Stimulated activated CD4-positive, alpha-beta T cell treated with anti-CD3 and anti-CD28 coated beads, Interleukin-1b, Interleukin-23, amount 100 ng/mL, for 1 hour (primary cell): ENCODE data around the gene AKAP13.

Source experiments
- DNase-seq, 2 donors: peaks; one replicate each; pipeline ENCODE4 v3.0.0-alpha.2; 2020; ENCODE audit warnings: low read depth in 2 of 2

AKAP13 gene

DNA sequence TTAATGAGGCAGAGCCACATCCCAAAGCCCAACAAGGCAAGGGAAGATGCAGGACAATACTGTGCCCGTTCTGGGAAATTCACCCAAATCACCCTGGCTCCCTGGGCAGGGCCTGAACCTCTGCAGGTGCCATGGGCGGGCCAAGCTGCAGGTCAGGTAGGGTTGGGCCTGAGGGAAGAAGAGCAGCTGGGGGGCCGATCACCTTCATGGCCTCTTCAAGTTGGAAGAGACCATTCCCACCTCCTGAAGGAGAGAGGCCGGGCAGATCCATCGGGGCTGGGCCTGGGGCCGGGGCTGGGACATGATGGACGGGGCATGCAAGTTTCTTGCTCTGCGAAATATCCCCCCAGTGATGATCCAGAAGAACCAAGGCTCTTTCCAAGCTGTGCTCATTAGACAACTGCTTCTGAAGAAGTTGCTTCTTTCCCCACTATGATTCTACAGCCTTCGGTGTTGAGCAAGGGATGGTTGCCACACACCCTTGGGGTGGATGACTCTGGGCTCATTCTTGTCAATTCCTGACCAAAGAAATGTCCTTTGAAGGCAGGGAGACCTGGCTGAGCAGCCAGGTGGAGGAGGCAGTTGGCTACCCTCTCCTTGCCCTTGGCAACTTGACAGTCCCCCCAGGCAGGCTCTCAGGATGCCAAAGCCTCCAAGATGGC lies 376.1 kb downstream of the AKAP13 start:
- DNase-seq = no peak

DNA sequence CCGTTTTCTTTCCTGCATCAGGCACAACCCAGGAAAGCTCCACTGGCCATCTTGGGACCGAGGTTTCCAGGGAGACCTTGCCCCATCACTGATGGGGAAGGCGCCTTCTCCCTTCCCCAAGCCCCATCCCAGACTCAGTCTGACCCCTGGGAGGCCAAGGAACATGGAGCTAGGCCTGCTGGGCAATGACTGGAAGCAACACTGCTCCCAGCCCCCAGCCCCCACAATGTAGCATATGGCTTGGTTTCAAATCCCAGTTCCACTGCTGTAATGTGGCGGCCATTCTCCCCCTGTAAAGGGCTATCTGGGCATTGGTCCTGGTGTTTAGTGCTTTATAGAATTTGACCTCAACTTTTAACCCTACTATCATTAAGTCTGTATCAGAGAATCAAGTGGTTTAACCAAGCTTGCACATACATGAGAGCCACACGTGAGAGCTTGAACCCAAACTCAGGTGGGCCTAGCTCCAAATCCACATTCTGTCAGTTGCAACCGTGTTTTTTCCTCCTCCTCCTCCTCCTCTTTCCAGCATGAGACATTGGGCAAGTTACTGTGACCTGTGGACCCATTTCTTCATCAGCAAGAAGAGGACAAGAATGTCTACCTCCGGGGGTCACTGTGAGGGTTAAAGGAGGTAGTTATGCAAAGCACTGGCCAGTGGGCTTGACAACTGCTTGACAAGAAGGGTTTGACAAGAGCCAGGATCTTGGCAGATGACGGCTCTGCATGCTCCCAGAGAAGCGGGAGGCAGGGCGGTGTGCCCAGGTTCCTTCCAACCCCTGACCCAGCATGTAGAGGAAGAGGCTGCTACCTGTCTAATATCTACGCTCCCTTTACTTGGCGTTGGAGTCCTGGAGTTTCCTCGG lies 376.9 kb downstream of the AKAP13 start:
- no peak for DNase-seq

DNA sequence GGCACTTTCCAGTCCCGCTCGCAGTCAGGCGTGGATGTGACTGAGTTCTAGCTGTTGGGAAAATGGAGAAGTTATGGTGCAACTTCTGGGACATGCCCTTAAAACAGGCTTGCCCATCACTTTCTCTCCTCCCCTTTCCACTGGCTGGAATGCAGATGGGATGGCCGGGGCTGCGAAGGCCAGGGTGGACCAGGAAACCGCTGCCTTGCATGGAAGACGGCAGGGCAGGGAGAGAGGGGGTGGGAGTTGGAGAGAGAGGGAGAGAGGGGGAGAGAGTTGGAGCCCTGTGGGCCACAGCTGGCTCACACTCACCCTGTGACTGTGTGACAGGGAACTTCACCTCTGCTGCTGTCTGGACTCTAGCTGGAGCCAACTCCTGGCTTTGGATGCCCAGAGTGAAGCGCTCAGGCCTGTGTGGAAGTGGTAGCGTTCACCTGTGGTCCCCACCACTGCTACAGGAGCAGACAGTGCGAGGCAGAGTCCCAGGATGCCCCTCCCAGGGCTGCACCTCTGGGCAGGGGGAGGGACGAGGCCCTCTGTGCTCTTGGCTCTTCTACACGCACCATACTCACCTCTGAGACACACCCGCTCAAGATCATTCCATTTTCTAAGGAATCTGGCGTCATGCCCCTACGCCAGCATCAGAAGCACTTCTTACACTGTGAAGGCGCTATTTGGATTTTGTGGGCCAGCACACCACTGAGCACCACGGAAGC lies 377.7 kb downstream of the AKAP13 start:
- no peak for DNase-seq

DNA sequence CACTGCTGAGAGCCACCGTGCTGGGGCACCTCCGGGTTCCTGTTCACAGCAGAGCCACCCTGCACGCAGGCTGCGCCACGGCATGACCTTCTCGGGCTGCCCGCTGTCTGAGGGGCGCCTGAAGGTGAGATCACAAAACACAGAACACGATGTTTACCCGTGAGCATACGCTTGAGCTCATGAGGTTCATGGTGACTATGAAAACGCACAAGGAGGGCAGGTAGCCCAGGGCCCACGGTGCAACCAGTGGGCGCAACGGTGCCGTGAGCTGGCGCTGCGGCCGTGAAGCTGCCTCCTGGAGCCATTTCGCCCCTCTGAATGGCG lies 378.2 kb downstream of the AKAP13 start:
- DNase-seq = no peak

GRCh38 chr15:85759376-85759775 lies 379.0 kb downstream of the AKAP13 start:
- DNase-seq = no peak

GRCh38 chr15:85760049-85760448 lies 379.6 kb downstream of the AKAP13 start:
- no peak for DNase-seq

GRCh38 chr15:85760531-85761371 lies 380.3 kb downstream of the AKAP13 start:
- no peak for DNase-seq

DNA sequence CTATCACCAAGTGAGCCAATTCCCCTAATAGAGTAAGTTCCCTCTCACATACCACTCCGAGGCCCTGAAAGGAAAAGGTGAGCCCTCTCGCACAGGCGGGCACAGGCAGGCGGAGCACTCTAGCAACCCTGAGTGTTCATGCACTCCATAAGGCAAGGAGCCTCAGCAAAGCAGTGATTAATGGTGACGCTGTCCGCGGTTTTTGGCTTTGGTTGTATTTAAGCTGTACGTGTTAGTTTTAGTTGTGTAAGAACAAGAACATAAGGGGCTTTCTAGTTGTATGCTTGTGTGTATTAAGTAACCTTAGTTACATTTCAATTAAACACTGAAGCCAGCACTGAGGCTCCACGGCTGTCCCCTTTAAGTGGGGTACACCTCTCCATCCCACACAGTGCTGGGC lies 381.2 kb downstream of the AKAP13 start:
- DNase-seq = no peak

GRCh38 chr15:85762039-85762755 lies 381.8 kb downstream of the AKAP13 start:
- no peak for DNase-seq

- no peak for DNase-seq
Measured at GRCh38 chr15:85762756-85763127, 382.3 kb downstream of the AKAP13 start.

GRCh38 chr15:85763157-85763556 lies 382.8 kb downstream of the AKAP13 start:
- DNase-seq = no peak

GRCh38 chr15:85763673-85764633 lies 383.6 kb downstream of the AKAP13 start:
- no peak for DNase-seq

DNA sequence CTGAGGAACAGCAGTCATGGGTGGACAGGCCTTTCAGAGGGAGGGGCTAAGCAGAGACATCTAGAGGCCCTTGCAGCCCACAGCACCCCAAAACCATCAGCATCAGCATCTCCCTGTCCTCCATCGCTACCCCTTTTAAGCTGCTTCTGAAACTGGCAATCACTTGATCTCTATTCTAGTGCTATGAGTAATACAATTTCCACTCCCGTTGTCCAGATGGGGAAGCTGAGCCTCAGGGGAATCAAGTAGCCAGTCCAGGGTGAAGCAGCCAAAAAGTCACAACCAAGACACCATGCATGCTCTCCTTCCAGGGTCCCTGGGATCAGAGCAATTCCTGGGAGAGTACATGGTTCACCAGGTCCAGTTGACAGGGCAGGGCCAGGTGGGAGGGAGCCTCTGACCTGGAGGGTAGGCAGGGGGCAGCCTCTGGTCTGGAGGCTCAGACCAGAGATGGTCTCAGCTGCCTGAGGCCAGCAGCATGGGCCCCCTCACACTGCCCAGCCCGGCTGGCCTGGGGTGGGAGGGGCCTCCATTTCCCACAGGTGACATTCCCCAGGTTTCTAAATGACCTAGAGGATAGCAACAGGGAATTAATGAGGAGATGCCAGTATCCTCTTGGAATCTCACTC lies 384.4 kb downstream of the AKAP13 start:
- no peak for DNase-seq

DNA sequence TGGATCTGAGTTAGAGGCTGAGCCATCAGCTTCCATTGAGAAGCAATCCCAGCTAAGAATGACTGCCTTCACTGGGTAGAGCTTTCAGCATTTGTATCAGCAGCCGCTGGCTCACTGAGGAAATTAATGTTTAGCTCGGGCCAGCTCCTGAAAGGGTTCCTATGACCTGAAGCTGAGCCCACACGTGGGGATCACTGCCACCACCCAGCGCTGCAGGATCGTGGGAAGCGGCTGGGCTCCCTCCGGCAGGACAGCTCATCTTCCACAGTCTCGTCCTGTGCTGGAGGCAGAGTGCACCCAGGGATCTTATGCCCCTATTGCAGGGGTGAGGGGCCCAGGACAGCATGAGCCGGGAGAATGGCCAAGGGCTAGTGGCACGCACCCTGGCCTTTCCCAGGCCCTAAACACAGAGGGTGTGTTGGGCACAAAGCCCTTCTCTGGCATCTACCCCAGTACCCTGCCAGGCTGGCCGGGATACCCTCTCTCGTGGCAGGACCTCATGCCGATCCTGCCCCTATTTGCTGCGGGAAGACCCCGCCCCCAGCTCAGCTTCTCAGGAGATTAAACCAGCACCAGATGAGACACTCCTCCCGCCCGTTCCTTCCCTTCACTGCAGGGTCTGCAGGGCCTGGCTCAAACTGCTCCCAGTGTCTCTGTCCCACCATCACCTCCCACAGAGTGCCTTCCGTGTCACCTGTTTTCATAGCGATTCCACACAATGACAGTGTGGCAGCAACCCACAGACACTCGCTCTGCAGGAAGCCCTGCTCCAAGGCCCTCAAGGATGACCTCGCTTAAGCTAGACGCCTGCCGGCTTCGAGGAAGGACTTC lies 385.8 kb downstream of the AKAP13 start:
- DNase-seq = no peak

DNA sequence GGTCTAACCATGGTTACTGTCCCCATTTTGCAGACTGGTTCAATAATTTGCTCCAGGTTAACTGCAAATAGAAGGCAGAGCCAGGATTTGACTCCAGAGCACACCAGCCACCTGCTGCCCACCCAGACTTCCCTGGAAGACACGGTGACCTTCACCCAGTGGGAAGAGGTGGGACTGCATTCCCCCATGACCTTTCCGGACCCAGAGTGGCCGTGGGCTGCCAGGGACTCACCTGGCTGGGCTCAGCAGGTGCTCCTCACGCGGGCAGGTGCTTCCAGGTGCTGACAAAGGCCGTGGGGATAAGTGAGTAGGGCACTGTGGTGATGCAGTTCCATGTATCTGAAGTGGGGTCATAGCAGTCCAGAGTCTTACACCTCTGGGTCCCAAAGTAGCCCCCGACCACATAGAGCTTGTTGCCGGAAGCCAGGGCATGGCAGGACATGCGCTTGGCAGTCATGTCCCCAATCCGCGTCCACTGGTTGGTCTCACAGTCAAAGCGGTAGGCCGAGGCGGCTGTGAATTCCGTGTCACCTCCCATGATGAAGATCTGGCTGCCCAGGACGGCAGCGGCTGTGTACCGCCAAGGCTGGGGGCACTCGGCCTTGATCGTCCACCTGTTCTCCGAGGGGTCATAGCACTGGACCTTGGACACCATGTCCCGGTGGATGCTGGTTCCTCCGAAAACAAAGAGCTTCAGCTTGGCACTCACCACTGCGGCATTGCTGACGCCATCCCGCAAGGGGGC lies 387.6 kb downstream of the AKAP13 start:
- DNase-seq = no peak

DNA sequence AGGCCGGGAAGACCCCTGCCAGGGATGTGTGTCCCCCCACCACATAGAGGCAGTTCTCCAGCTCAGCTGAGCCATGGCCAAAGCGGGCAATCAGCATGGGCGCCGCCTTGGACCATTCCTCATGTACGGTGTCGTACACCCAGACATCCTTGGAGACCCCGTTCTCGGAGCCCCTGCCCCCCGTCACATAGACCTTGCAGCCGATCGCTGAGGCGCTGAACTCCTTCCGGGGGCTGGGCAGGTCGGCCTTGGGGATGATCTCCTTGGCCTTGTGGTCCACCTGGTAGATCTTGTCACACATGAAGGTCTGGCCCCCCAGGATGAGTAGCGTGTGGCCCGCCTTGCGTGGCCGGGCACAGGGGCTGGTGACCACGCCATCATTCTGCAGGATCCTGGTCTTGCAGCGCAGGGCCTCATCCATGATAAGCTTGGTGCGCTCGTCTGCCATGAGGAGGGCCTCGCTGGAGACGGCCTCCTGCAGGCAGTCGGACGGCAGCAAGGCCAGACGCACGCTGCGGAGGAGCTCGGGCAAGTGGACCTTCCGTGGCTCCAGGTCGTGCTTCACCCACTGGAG lies 388.3 kb downstream of the AKAP13 start:
- DNase-seq = no peak

- DNase-seq = no peak
Measured at GRCh38 chr15:85769182-85769900, 388.9 kb downstream of the AKAP13 start.
